HepG2 (cell line): ENCODE data around the gene CD7. TPM values are rescaled to one million over a fixed set of nuclear protein-coding genes. Genes with fewer than 3 reads are reported as not detected.

Experiments
- ARID4A ChIP-seq: sonication (generic); formaldehyde crosslinking; IDR thresholded peaks from 2 replicates; pipeline ENCODE4 v1.5.0; 2020; ENCODE audit warnings: mild to moderate bottlenecking, missing genetic modification reagents, borderline replicate concordance
- CREB1 ChIP-seq, 2 experiments: fragments of 450-650 bp in 1 of 2; IDR thresholded peaks; 2 replicates each; pipeline ENCODE4 v1.6.1; 2016 to 2017; ENCODE audit warnings: control low read depth in 1 of 2, mild to moderate bottlenecking in 1 of 2, missing compliant biosample characterization in 1 of 2, missing genetic modification characterization in 1 of 2
- CREM ChIP-seq, 2 experiments: sonication (generic) in 1 of 2; formaldehyde crosslinking in 1 of 2; IDR thresholded peaks; 2 replicates each; pipeline versions ENCODE4 v1.4.0 to v1.6.1; 2016 to 2020; ENCODE audit warnings: antibody characterized with exemption in 1 of 2, mild to moderate bottlenecking in 1 of 2, missing genetic modification reagents in 1 of 2
- ISX ChIP-seq: sonication (generic); formaldehyde crosslinking; conservative IDR thresholded peaks from 2 replicates; pipeline ENCODE4 v1.5.0; 2020; ENCODE audit warnings: missing genetic modification reagents
- PLRG1 ChIP-seq: fragments of 450-650 bp; conservative IDR thresholded peaks from 2 replicates; pipeline ENCODE4 v1.6.1; 2016
- SRSF1 ChIP-seq: fragments of 200-400 bp; formaldehyde crosslinking; optimal IDR thresholded peaks from 2 replicates; pipeline ENCODE3; 2017; ENCODE audit warnings: mild to moderate bottlenecking, low read depth, low read length, moderate library complexity
- TERF1 ChIP-seq: sonication (generic); formaldehyde crosslinking; IDR thresholded peaks from 2 replicates; pipeline ENCODE4 v1.8.0; 2022; ENCODE audit warnings: mild to moderate bottlenecking, missing genetic modification reagents, moderate library complexity
- UBTF ChIP-seq: sonication (generic); formaldehyde crosslinking; IDR thresholded peaks from 2 replicates; pipeline ENCODE4 v1.4.0; 2020; ENCODE audit warnings: mild to moderate bottlenecking, missing genetic modification reagents
- ZBTB3 ChIP-seq: sonication (generic); formaldehyde crosslinking; IDR thresholded peaks from 2 replicates; pipeline ENCODE4 v1.4.0; 2020; ENCODE audit warnings: low read depth, mild to moderate bottlenecking, moderate library complexity, missing genetic modification reagents, borderline replicate concordance
- ZNF317 ChIP-seq: sonication (generic); formaldehyde crosslinking; IDR thresholded peaks from 2 replicates; pipeline ENCODE4 v1.5.0; 2020; ENCODE audit warnings: mild to moderate bottlenecking, missing genetic modification reagents
- ZNF441 ChIP-seq: sonication (generic); formaldehyde crosslinking; IDR thresholded peaks from 2 replicates; pipeline ENCODE4 v1.7.0; 2021; ENCODE audit warnings: missing genetic modification reagents, borderline replicate concordance
- ZNF543 ChIP-seq: sonication (generic); formaldehyde crosslinking; IDR thresholded peaks from 2 replicates; pipeline ENCODE4 v1.4.0; 2020; ENCODE audit warnings: mild to moderate bottlenecking, missing genetic modification reagents
- ZNF607 ChIP-seq: sonication (generic); formaldehyde crosslinking; IDR thresholded peaks from 2 replicates; pipeline ENCODE4 v1.5.1; 2020; ENCODE audit warnings: missing genetic modification reagents, mild to moderate bottlenecking, borderline replicate concordance
- ZNF644 ChIP-seq: IDR thresholded peaks from 2 replicates; pipeline ENCODE4 v1.6.1; 2016; ENCODE audit warnings: low read depth
- ZNF660 ChIP-seq: sonication (generic); formaldehyde crosslinking; IDR thresholded peaks from 2 replicates; pipeline ENCODE4 v1.5.1; 2020; ENCODE audit warnings: mild to moderate bottlenecking, low read depth, missing genetic modification reagents, borderline replicate concordance
- ZNF713 ChIP-seq: sonication (generic); formaldehyde crosslinking; IDR thresholded peaks from 2 replicates; pipeline ENCODE4 v1.4.0; 2020; ENCODE audit warnings: mild to moderate bottlenecking, missing genetic modification reagents
- polyA plus RNA-seq, 8 experiments: library from polyadenylated mRNA; depleted of rRNA in 3 of 8; stranded (reverse) in 7 of 8; unstranded in 1 of 8; fragments of >200 nt; fragmentation: Illumina TruSeq in 4 of 8; extraction: Trizol in 4 of 8; gene quantifications; 2 replicates each; pipeline versions ENCODE4 v1.2.1 to v1.2.3, GENCODE V29; 2011 to 2016; ENCODE audit warnings: low read depth in 4 of 8, missing spikeins in 1 of 8, mixed read lengths in 1 of 8; ENCODE audit not compliant: insufficient read depth in 1 of 8
- total RNA-seq, 5 experiments: library from RNA; depleted of rRNA; stranded (reverse); fragments of >200 nt; fragmentation: Illumina TruSeq; extraction: Trizol; gene quantifications; 2 replicates each; pipeline ENCODE4 v1.2.3, GENCODE V29; 2016; ENCODE audit warnings: low read depth in 1 of 5
- TF ChIP-seq, protein P1 (sequence below): sonication (generic); formaldehyde crosslinking; IDR thresholded peaks from 2 replicates; pipeline ENCODE4; 2020; ENCODE audit warnings: missing genetic modification reagents, mild to moderate bottlenecking, borderline replicate concordance

The CD7 gene
- total and polyA plus RNA-seq, 2 of the 13 experiments (the other 11 are each of a cell fraction or from before 2014, with no cell fraction given): 67.6 to 76.4 TPM

GRCh38 chr17:82267575-82268379 lies 49.6 kb downstream of the CD7 start (continued):
- TF ChIP-seq ARID4A (CRISPR knock-in tag) (peak; percentile 98), ZNF543 (CRISPR knock-in tag) (peak; percentile 62; the same call in 1 of the 2 replicates), UBTF (peak; percentile 73), ZNF713 (CRISPR knock-in tag) (no peak), ZNF441 (peak; percentile 66; the same call in 1 of the 2 replicates), CREB1 (IDR thresholded peaks at IDR 0.05) (peak; percentile 80), CREB1 (CRISPR knock-in tag; IDR thresholded peaks at IDR 0.05) (peak; percentile 76), ISX (CRISPR knock-in tag) (no peak), ZNF644 (CRISPR knock-in tag) (no peak; the same call in 1 of the 2 replicates), ZNF607 (peak; percentile 54; the same call in 1 of the 2 replicates), PLRG1 (no peak), CREM (IDR thresholded peaks at IDR 0.05) (peak; percentile 87), CREM (CRISPR knock-in tag; IDR thresholded peaks at IDR 0.05) (no peak), ZBTB3 (CRISPR knock-in tag) (0 out of 2 replicates have a peak, but pooled peaks have one; percentile 37), SRSF1 (no peak), ZNF317 (CRISPR knock-in tag) (peak; percentile 89), ZNF660 (no peak), TERF1 (CRISPR knock-in tag) (no peak)
- TF ChIP-seq, protein P1, sequence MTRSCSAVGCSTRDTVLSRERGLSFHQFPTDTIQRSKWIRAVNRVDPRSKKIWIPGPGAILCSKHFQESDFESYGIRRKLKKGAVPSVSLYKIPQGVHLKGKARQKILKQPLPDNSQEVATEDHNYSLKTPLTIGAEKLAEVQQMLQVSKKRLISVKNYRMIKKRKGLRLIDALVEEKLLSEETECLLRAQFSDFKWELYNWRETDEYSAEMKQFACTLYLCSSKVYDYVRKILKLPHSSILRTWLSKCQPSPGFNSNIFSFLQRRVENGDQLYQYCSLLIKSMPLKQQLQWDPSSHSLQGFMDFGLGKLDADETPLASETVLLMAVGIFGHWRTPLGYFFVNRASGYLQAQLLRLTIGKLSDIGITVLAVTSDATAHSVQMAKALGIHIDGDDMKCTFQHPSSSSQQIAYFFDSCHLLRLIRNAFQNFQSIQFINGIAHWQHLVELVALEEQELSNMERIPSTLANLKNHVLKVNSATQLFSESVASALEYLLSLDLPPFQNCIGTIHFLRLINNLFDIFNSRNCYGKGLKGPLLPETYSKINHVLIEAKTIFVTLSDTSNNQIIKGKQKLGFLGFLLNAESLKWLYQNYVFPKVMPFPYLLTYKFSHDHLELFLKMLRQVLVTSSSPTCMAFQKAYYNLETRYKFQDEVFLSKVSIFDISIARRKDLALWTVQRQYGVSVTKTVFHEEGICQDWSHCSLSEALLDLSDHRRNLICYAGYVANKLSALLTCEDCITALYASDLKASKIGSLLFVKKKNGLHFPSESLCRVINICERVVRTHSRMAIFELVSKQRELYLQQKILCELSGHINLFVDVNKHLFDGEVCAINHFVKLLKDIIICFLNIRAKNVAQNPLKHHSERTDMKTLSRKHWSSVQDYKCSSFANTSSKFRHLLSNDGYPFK (CRISPR knock-in tag): peak; percentile 72; the same call in 1 of the 2 replicates
